DND-41 (cell line): Measurements from ENCODE around the gene TMEM9.

Experiments
- CTCF ChIP-seq: IDR thresholded peaks from 2 replicates; pipeline ENCODE4 v1.5.1; 2012; ENCODE audit warnings: borderline replicate concordance, low read length, moderate library complexity, mild to moderate bottlenecking; ENCODE audit not compliant: poor library complexity, severe bottlenecking; ENCODE audit errors: extremely low read depth
- EZH2 ChIP-seq: IDR thresholded peaks from 3 replicates; pipeline ENCODE4 v1.6.1; 2012; ENCODE audit warnings: borderline replicate concordance, low read depth, mild to moderate bottlenecking, moderate library complexity, low read length, inconsistent platforms; ENCODE audit not compliant: severe bottlenecking

DNA sequence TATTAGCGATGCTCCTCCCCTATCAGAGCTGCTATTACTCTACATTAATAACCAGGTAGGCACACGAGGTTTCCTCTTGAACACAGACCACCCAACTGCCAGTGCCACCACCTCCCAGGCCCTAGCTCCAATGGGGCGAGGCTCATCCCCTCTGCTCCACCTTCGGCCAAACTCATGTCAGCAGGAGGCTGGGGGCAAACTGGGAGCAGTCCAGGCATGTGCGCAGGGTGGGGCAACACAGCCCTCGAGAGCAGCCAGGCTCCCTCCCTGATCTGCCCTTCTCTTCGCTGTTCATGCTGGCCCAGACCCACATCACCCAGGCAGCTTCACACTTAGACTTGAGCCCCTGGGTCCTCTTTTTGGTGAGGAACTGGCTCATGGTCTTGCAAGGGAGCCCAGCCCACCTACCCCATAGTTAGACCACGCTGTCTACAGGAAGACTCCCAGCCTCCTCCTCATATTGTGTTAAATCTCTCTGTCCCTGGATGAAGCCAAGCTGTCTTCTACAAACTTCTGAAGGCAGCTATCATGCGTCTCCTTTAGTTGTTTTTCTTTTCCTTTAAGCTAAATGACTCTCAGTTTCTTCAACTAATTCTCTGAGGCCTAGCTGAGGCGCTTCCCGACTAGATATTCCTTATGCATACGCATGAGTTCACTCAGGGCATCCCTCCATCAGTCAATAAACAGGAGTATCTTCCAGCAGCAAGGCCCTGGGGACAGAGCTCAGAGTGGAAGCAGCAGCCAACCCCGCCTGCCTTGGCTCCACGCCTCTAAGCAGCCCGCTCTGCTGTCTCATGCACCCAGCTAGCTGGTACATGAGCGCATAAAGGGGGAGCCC lies 12.0 kb downstream of the TMEM9 start:
- TF ChIP-seq CTCF (no peak), EZH2 (no peak)
